Liver (tissue), 9 donors: ENCODE results near the gene SERTAD3. TPM values are rescaled to one million over a fixed set of nuclear protein-coding genes. Genes with fewer than 3 reads are reported as not detected.

Experiments used
- DNase-seq: peaks from one replicate; pipeline ENCODE4 v3.0.0-alpha.2; 2017; ENCODE audit warnings: low spot score
- H3K27ac ChIP-seq, 2 donors: one replicate each; pipeline ENCODE4 v1.7.0; 2013; ENCODE audit warnings: inconsistent platforms in 2 of 2, low read length in 2 of 2, control low read depth in 1 of 2, low read depth in 1 of 2, mild to moderate bottlenecking in 1 of 2
- H3K27me3 ChIP-seq, 4 donors: one replicate each; pipeline versions ENCODE4 v1.6.1 to v1.7.0; 2013; ENCODE audit warnings: low read length in 3 of 4, inconsistent platforms in 1 of 4, mild to moderate bottlenecking in 1 of 4, moderate library complexity in 1 of 4; ENCODE audit not compliant: control insufficient read depth in 4 of 4, insufficient read depth in 4 of 4
- H3K36me3 ChIP-seq, 4 donors: one replicate each; pipeline versions ENCODE4 v1.6.1 to v1.7.0; 2013; ENCODE audit warnings: low read length in 3 of 4, mild to moderate bottlenecking in 3 of 4, low read depth in 1 of 4, moderate library complexity in 1 of 4; ENCODE audit not compliant: control insufficient read depth in 4 of 4, insufficient read depth in 3 of 4
- H3K4me1 ChIP-seq, 4 donors: one replicate each; pipeline versions ENCODE4 v1.6.1 to v1.7.0; 2013; ENCODE audit warnings: low read length in 3 of 4, mild to moderate bottlenecking in 3 of 4, moderate library complexity in 1 of 4; ENCODE audit not compliant: control insufficient read depth in 4 of 4, insufficient read depth in 4 of 4
- H3K4me3 ChIP-seq, 3 donors: one replicate each; pipeline versions ENCODE4 v1.6.1 to v1.7.0; 2013; ENCODE audit warnings: low read length in 3 of 3, control low read depth in 1 of 3, low read depth in 1 of 3, mild to moderate bottlenecking in 1 of 3
- H3K9ac ChIP-seq, 2 donors: one replicate each; pipeline ENCODE4 v1.7.0; 2013; ENCODE audit warnings: low read length in 2 of 2, mild to moderate bottlenecking in 2 of 2, moderate library complexity in 2 of 2, control low read depth in 1 of 2, low read depth in 1 of 2
- H3K9me3 ChIP-seq, 4 donors: one replicate each; pipeline versions ENCODE4 v1.6.1 to v1.7.0; 2013; ENCODE audit warnings: low read length in 3 of 4; ENCODE audit not compliant: control insufficient read depth in 4 of 4
- ATF3 ChIP-seq: IDR thresholded peaks from 2 replicates; pipeline ENCODE4 v1.6.1; 2016; ENCODE audit warnings: antibody characterized with exemption
- CTCF ChIP-seq: fragments of 150-350 bp; IDR thresholded peaks from 2 replicates; pipeline ENCODE4 v1.5.1; 2017; ENCODE audit warnings: improper control_type of control experiment, low read depth, low read length; ENCODE audit not compliant: missing input control
- EGR1 ChIP-seq, 2 donors: IDR thresholded peaks; 2 replicates each; pipeline ENCODE4 v1.6.1; 2016 to 2018; ENCODE audit warnings: antibody characterized with exemption in 2 of 2, low read depth in 2 of 2
- HNF4A ChIP-seq, 2 donors: conservative IDR thresholded peaks; 2 replicates each; pipeline ENCODE4 v1.6.1; 2016; ENCODE audit warnings: antibody characterized with exemption in 2 of 2, mild to moderate bottlenecking in 2 of 2
- HNF4G ChIP-seq: IDR thresholded peaks from 2 replicates; pipeline ENCODE4 v1.6.1; 2016; ENCODE audit warnings: antibody characterized with exemption
- NR2F2 ChIP-seq: IDR thresholded peaks from 2 replicates; pipeline ENCODE4 v1.6.1; 2016; ENCODE audit warnings: antibody characterized with exemption
- RAD21 ChIP-seq, 2 donors: IDR thresholded peaks; 2 replicates each; pipeline ENCODE4 v1.6.1; 2016; ENCODE audit warnings: antibody characterized with exemption in 2 of 2, mild to moderate bottlenecking in 2 of 2
- RXRA ChIP-seq, 2 donors: IDR thresholded peaks; 2 replicates each; pipeline ENCODE4 v1.6.1; 2017 to 2018; ENCODE audit warnings: antibody characterized with exemption in 2 of 2, mild to moderate bottlenecking in 1 of 2
- SP1 ChIP-seq: IDR thresholded peaks from 2 replicates; pipeline ENCODE4 v1.6.1; 2018; ENCODE audit warnings: antibody characterized with exemption, mild to moderate bottlenecking
- TAF1 ChIP-seq: conservative IDR thresholded peaks from 2 replicates; pipeline ENCODE4 v1.6.1; 2016; ENCODE audit warnings: antibody characterized with exemption, mild to moderate bottlenecking
- YY1 ChIP-seq: IDR thresholded peaks from 2 replicates; pipeline ENCODE4 v1.6.1; 2016; ENCODE audit warnings: antibody characterized with exemption, mild to moderate bottlenecking
- ZBTB33 ChIP-seq: IDR thresholded peaks from 2 replicates; pipeline ENCODE4 v1.6.1; 2016; ENCODE audit warnings: antibody characterized with exemption
- WGBS: extraction: QIAGEN DNeasy Blood & Tissue Kit; methylation state at CpG from one replicate; pipeline ENCODE4 v1.1.7; 2013; 5-methylcytosine and 5-hydroxymethylcytosine counted together
- polyA plus RNA-seq, 2 donors: library from polyadenylated mRNA; stranded (reverse) in 1 of 2; unstranded in 1 of 2; fragments of 200-250 nt in 1 of 2; fragments of >200 nt in 1 of 2; fragmentation: Nextera tagmentation in 1 of 2; extraction: Ambion mirVana in 1 of 2; gene quantifications; one replicate each; pipeline versions ENCODE4 v1.2.1 to v1.2.3, GENCODE V29; 2013 to 2015
- total RNA-seq, 2 donors: library from RNA; depleted of rRNA; stranded (reverse); fragments of >200 nt; gene quantifications; one replicate each; pipeline ENCODE4 v1.2.3, GENCODE V29; 2014
- TF ChIP-seq, protein P1 (sequence below): IDR thresholded peaks from 2 replicates; pipeline ENCODE4 v1.6.1; 2016; ENCODE audit warnings: antibody characterized with exemption, mild to moderate bottlenecking
- TF ChIP-seq, protein P2 (sequence below): IDR thresholded peaks from 2 replicates; pipeline ENCODE4 v1.6.1; 2016; ENCODE audit warnings: antibody characterized with exemption
- donor health status: healthy.
- donor health status: healthy.
- donor health status: healthy.
- donor health status: healthy.
- donor health status: healthy.

Gene SERTAD3
- total and polyA plus RNA-seq, 4 donors: 6.1 to 8.9 (median 6.9) TPM

GRCh38 chr19:40407714-40408597, 36.2 kb downstream of the SERTAD3 start:
- H3K9me3 ChIP-seq: no peaks in the 10 kb centered on the region
- no peak overlapping the region for H3K9ac ChIP-seq
- no peak for TF ChIP-seq TAF1
- no peak for TF ChIP-seq RXRA (IDR thresholded peaks at IDR 0.05)
- TF ChIP-seq HNF4G: no peak
- no peak for TF ChIP-seq HNF4A (conservative IDR thresholded peaks at IDR 0.05)
- TF ChIP-seq RAD21 (IDR thresholded peaks at IDR 0.05): no peak
- TF ChIP-seq, protein P1, sequence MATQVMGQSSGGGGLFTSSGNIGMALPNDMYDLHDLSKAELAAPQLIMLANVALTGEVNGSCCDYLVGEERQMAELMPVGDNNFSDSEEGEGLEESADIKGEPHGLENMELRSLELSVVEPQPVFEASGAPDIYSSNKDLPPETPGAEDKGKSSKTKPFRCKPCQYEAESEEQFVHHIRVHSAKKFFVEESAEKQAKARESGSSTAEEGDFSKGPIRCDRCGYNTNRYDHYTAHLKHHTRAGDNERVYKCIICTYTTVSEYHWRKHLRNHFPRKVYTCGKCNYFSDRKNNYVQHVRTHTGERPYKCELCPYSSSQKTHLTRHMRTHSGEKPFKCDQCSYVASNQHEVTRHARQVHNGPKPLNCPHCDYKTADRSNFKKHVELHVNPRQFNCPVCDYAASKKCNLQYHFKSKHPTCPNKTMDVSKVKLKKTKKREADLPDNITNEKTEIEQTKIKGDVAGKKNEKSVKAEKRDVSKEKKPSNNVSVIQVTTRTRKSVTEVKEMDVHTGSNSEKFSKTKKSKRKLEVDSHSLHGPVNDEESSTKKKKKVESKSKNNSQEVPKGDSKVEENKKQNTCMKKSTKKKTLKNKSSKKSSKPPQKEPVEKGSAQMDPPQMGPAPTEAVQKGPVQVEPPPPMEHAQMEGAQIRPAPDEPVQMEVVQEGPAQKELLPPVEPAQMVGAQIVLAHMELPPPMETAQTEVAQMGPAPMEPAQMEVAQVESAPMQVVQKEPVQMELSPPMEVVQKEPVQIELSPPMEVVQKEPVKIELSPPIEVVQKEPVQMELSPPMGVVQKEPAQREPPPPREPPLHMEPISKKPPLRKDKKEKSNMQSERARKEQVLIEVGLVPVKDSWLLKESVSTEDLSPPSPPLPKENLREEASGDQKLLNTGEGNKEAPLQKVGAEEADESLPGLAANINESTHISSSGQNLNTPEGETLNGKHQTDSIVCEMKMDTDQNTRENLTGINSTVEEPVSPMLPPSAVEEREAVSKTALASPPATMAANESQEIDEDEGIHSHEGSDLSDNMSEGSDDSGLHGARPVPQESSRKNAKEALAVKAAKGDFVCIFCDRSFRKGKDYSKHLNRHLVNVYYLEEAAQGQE: no peak
- no peak for TF ChIP-seq YY1
- no peak for TF ChIP-seq EGR1 (IDR thresholded peaks at IDR 0.05; ENCODE audit: low read depth in 2 of 2)
- no peak for TF ChIP-seq NR2F2
- TF ChIP-seq, protein P2, sequence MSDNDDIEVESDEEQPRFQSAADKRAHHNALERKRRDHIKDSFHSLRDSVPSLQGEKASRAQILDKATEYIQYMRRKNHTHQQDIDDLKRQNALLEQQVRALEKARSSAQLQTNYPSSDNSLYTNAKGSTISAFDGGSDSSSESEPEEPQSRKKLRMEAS: no peak
- no peak for TF ChIP-seq ATF3
- H3K27ac ChIP-seq: no peak overlapping the region
- no peak for DNase-seq
- peaks cover 4 to 13% (median 6%) of the 10 kb centered on the region in 4 donors for H3K4me1 ChIP-seq
- H3K27me3 ChIP-seq: no peaks in the 10 kb centered on the region
- H3K36me3 ChIP-seq: no peaks in the 10 kb centered on the region
- no peak overlapping the region for H3K4me3 ChIP-seq
- 67% methylated on average over 22 of the region's 22 CpGs for WGBS

GRCh38 chr19:40403262-40403984, 40.7 kb downstream of the SERTAD3 start:
- DNase-seq: peak; percentile 93
- Histone ChIP-seq H3K4me3 (peak overlapping the region; percentile 57 to 71 (median 63)), H3K27me3 (no peaks in the 10 kb centered on the region), H3K36me3 (no peaks in the 10 kb centered on the region), H3K9ac (peak overlapping the region in 1 of 2 donors; percentile 16), H3K4me1 (peaks cover 4 to 13% (median 6%) of the 10 kb centered on the region in 4 donors), H3K27ac (peak overlapping the region; percentile 67 to 68), H3K9me3 (no peaks in the 10 kb centered on the region)
- TF ChIP-seq ZBTB33 (no peak), RXRA (IDR thresholded peaks at IDR 0.05) (peak in 1 of 2 donors; percentile 30), ATF3 (no peak), HNF4A (conservative IDR thresholded peaks at IDR 0.05) (peak; percentile 29 to 48), EGR1 (IDR thresholded peaks at IDR 0.05; ENCODE audit: low read depth in 2 of 2) (peak in 1 of 2 donors; percentile 66), CTCF (no peak), TAF1 (no peak), YY1 (peak; percentile 42), SP1 (peak; percentile 36), RAD21 (IDR thresholded peaks at IDR 0.05) (no peak)
- TF ChIP-seq, protein P1: peak; percentile 1
- WGBS: under 1% methylated on average over 41 of the region's 41 CpGs
